OCI-LY3 (cell line): Measurements from ENCODE around the gene PIH1D1.

Experiments used
- H2AFZ ChIP-seq: fragments of 200-600, 300-600 bp; shearing (Covaris generic); 2 replicates; pipeline ENCODE4 v1.6.0; 2014; ENCODE audit warnings: antibody characterized with exemption, low read depth, low read length
- H3K27ac ChIP-seq: fragments of 200-600, 300-600 bp; sonication (generic); 2 replicates; pipeline ENCODE4 v1.5.1; 2014; ENCODE audit warnings: mild to moderate bottlenecking, low read length, moderate library complexity, mixed read lengths
- H3K27me3 ChIP-seq: fragments of 200-600, 300-600 bp; sonication (generic); 2 replicates; pipeline ENCODE4 v1.6.1; 2014; ENCODE audit warnings: low read depth, low read length, mixed read lengths
- H3K36me3 ChIP-seq: fragments of 200-600, 300-600 bp; sonication (generic); replicated peaks from 2 replicates; pipeline ENCODE3; 2014; ENCODE audit warnings: low read depth, low read length, mixed read lengths
- H3K4me1 ChIP-seq: fragments of 300-600, 200-600 bp; sonication (generic); 2 replicates; pipeline ENCODE4 v1.6.1; 2014; ENCODE audit warnings: low read length, mixed read lengths
- H3K4me2 ChIP-seq: fragments of 200-600, 300-600 bp; sonication (generic); 2 replicates; pipeline ENCODE4 v1.6.1; 2014; ENCODE audit warnings: low read length, mixed read lengths
- H3K4me3 ChIP-seq: fragments of 300-600, 200-600 bp; sonication (generic); 2 replicates; pipeline ENCODE4 v1.5.1; 2014; ENCODE audit warnings: antibody characterized with exemption, mild to moderate bottlenecking, low read length, moderate library complexity
- H3K79me2 ChIP-seq: fragments of 300-600, 200-600 bp; shearing (Covaris generic); 2 replicates; pipeline ENCODE4 v1.6.1; 2014; ENCODE audit warnings: mild to moderate bottlenecking, low read length, mixed read lengths
- H3K9ac ChIP-seq: fragments of 300-600, 200-600 bp; shearing (Covaris generic); 2 replicates; pipeline ENCODE4 v1.6.0; 2014; ENCODE audit warnings: mild to moderate bottlenecking, low read length, moderate library complexity
- H3K9me3 ChIP-seq: fragments of 200-600, 300-600 bp; shearing (Covaris generic); 2 replicates; pipeline ENCODE4 v1.6.1; 2014; ENCODE audit warnings: low read length, mixed read lengths; ENCODE audit not compliant: insufficient read depth
- H4K20me1 ChIP-seq: fragments of 200-600, 300-600 bp; sonication (generic); 2 replicates; pipeline ENCODE4 v1.6.1; 2016; ENCODE audit warnings: low read length, mixed read lengths; ENCODE audit not compliant: insufficient read depth
- EZH2phosphoT487 ChIP-seq: fragments of 200-600 bp; shearing (Covaris generic); IDR thresholded peaks from 2 replicates; pipeline ENCODE4 v1.6.1; 2018; ENCODE audit warnings: antibody characterized with exemption, mixed run types, low read depth
- TF ChIP-seq, protein P1 (sequence below): fragments of 200-600, 300-600 bp; sonication (generic); IDR thresholded peaks from 2 replicates; pipeline ENCODE4 v1.5.1; 2014; ENCODE audit warnings: antibody characterized with exemption, low read length, low read depth

PIH1D1 gene

GRCh38 chr19:49459388-49459787 is 7.8 kb upstream of the PIH1D1 start:
- Histone ChIP-seq H3K27ac (no peak overlapping the region), H4K20me1 (no peaks in the 10 kb centered on the region), H3K4me2 (no peak overlapping the region), H3K27me3 (no peaks in the 10 kb centered on the region), H3K79me2 (peaks cover 4% of the 10 kb centered on the region), H3K9me3 (no peaks in the 10 kb centered on the region), H3K9ac (no peak overlapping the region), H2AFZ (no peak overlapping the region), H3K4me3 (no peak overlapping the region), H3K4me1 (peaks cover 8% of the 10 kb centered on the region), H3K36me3 (peaks cover 11% of the 10 kb centered on the region)
- TF ChIP-seq, protein P1, sequence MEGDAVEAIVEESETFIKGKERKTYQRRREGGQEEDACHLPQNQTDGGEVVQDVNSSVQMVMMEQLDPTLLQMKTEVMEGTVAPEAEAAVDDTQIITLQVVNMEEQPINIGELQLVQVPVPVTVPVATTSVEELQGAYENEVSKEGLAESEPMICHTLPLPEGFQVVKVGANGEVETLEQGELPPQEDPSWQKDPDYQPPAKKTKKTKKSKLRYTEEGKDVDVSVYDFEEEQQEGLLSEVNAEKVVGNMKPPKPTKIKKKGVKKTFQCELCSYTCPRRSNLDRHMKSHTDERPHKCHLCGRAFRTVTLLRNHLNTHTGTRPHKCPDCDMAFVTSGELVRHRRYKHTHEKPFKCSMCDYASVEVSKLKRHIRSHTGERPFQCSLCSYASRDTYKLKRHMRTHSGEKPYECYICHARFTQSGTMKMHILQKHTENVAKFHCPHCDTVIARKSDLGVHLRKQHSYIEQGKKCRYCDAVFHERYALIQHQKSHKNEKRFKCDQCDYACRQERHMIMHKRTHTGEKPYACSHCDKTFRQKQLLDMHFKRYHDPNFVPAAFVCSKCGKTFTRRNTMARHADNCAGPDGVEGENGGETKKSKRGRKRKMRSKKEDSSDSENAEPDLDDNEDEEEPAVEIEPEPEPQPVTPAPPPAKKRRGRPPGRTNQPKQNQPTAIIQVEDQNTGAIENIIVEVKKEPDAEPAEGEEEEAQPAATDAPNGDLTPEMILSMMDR, result no peak
- no peak for TF ChIP-seq EZH2phosphoT487

DNA sequence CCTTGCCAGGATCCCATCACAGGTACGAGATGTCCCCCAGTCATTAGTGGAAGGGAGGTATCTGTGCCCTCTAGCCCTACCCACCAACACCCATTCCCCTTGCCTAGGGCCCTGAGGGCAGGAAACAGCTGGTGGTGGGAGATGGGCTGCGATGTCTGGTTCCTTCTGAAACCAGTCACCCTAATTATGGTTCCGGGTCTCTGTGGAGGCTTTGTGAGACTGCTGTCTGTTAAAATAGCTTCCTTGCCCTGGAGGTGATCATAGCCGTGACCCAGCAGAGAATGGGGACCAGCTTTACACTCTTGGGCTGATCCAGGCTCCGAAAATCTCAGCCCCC is 6.9 kb upstream of the PIH1D1 start:
- Histone ChIP-seq H3K79me2 (peaks cover 13% of the 10 kb centered on the region), H3K4me2 (no peak overlapping the region), H3K4me3 (no peak overlapping the region), H3K4me1 (peaks cover 12% of the 10 kb centered on the region), H3K27ac (no peak overlapping the region), H4K20me1 (no peaks in the 10 kb centered on the region), H2AFZ (no peak overlapping the region), H3K27me3 (no peaks in the 10 kb centered on the region), H3K36me3 (peaks cover 14% of the 10 kb centered on the region), H3K9me3 (no peaks in the 10 kb centered on the region), H3K9ac (no peak overlapping the region)
- no peak for TF ChIP-seq EZH2phosphoT487
- TF ChIP-seq, protein P1, result no peak

GRCh38 chr19:49456326-49456725 is 4.7 kb upstream of the PIH1D1 start:
- no peaks in the 10 kb centered on the region for H4K20me1 ChIP-seq
- peaks cover 16% of the 10 kb centered on the region for H3K79me2 ChIP-seq
- no peak overlapping the region for H3K9ac ChIP-seq
- H3K4me2 ChIP-seq, result no peak overlapping the region
- H2AFZ ChIP-seq, result no peak overlapping the region
- no peaks in the 10 kb centered on the region for H3K9me3 ChIP-seq
- H3K4me3 ChIP-seq, result no peak overlapping the region
- H3K27me3 ChIP-seq, result no peaks in the 10 kb centered on the region
- no peak overlapping the region for H3K27ac ChIP-seq
- peaks cover 16% of the 10 kb centered on the region for H3K4me1 ChIP-seq
- H3K36me3 ChIP-seq, result peaks cover 10% of the 10 kb centered on the region
- TF ChIP-seq EZH2phosphoT487, result no peak
- TF ChIP-seq, protein P1, result no peak

- Histone ChIP-seq H3K4me1 (peaks cover 18% of the 10 kb centered on the region), H3K9ac (no peak overlapping the region), H3K79me2 (peaks cover 22% of the 10 kb centered on the region), H3K4me3 (no peak overlapping the region), H3K36me3 (peaks cover 10% of the 10 kb centered on the region), H4K20me1 (no peaks in the 10 kb centered on the region), H3K9me3 (no peaks in the 10 kb centered on the region), H3K27ac (no peak overlapping the region), H3K27me3 (no peaks in the 10 kb centered on the region), H2AFZ (no peak overlapping the region), H3K4me2 (no peak overlapping the region)
- TF ChIP-seq, protein P1, result no peak
Observed at GRCh38 chr19:49455773-49456172, 4.2 kb upstream of the PIH1D1 start.
